HG03045 (cell line): ENCODE results near the gene PIK3R5.
"Not testable (repeated sequence)": the region's sequence is repeated elsewhere in the genome, so short reads cannot be mapped to it uniquely, and the experiment has no call there.

ENCODE experiments used
- ATAC-seq: cut with Tn5 transposase; IDR thresholded peaks from one replicate; pipeline ENCODE4 v1.9.1; 2021; ENCODE audit warnings: mild to moderate bottlenecking, moderate library complexity; ENCODE audit not compliant: unreplicated experiment

Gene PIK3R5

GRCh38 chr17:8898126-8898525 is 67.4 kb downstream of the PIK3R5 start:
- no peak for ATAC-seq

- no peak for ATAC-seq
Measured at GRCh38 chr17:8896641-8897635, 68.6 kb downstream of the PIK3R5 start.

- ATAC-seq = no peak
Measured at GRCh38 chr17:8896087-8896486, 69.4 kb downstream of the PIK3R5 start.

- ATAC-seq = no peak
Measured at GRCh38 chr17:8894673-8895578, 70.6 kb downstream of the PIK3R5 start.

- no peak for ATAC-seq
Measured at GRCh38 chr17:8894202-8894671, 71.3 kb downstream of the PIK3R5 start.

GRCh38 chr17:8893621-8894201 is 71.8 kb downstream of the PIK3R5 start:
- no peak for ATAC-seq

GRCh38 chr17:8893059-8893458 is 72.4 kb downstream of the PIK3R5 start:
- no peak for ATAC-seq

GRCh38 chr17:8892338-8892690 is 73.2 kb downstream of the PIK3R5 start:
- no peak for ATAC-seq

- no peak for ATAC-seq
Measured at GRCh38 chr17:8890671-8891070, 74.8 kb downstream of the PIK3R5 start.

- ATAC-seq = no peak
Measured at GRCh38 chr17:8889458-8890210, 75.9 kb downstream of the PIK3R5 start.

GRCh38 chr17:8888704-8889302 is 76.7 kb downstream of the PIK3R5 start:
- no peak for ATAC-seq

GRCh38 chr17:8887834-8888703 is 77.4 kb downstream of the PIK3R5 start:
- ATAC-seq = no peak

- no peak for ATAC-seq
Measured at GRCh38 chr17:8887301-8887700, 78.2 kb downstream of the PIK3R5 start.

GRCh38 chr17:8885967-8886684 is 79.4 kb downstream of the PIK3R5 start:
- ATAC-seq = no peak

GRCh38 chr17:8885163-8885966 is 80.1 kb downstream of the PIK3R5 start:
- not testable (repeated sequence) for ATAC-seq

- no peak for ATAC-seq
Measured at GRCh38 chr17:8884336-8884990, 81.0 kb downstream of the PIK3R5 start.

GRCh38 chr17:8883353-8883752 is 82.2 kb downstream of the PIK3R5 start:
- ATAC-seq = no peak
